ENCODE results near the gene KCNE4.

The KCNE4 gene

GRCh38 chr2:223095207-223095606 is 43.2 kb downstream of the KCNE4 start:
- Histone ChIP-seq H3K4me1 (ENCODE audit: control insufficient read depth, low read length) (peaks cover 2% of the 10 kb centered on the region; the same call in 1 of the 2 replicates), H3K9me3 (ENCODE audit: control insufficient read depth, insufficient read depth, low read length) (no peaks in the 10 kb centered on the region), H3K4me2 (ENCODE audit: low read length) (no peak overlapping the region), H3K27me3 (ENCODE audit: control insufficient read depth, low read length) (0 out of 2 replicates have a peak, but pooled peaks cover 3% of the 10 kb centered on the region), H3K36me3 (ENCODE audit: control insufficient read depth, low read length) (no peaks in the 10 kb centered on the region), H3K9me2 (replicated peaks; ENCODE audit: control insufficient read depth, low read length) (no peaks in the 10 kb centered on the region), H4K20me1 (ENCODE audit: control insufficient read depth, insufficient read depth, low read depth, low read length) (no peaks in the 10 kb centered on the region), H3K79me2 (ENCODE audit: control insufficient read depth, low read length) (no peaks in the 10 kb centered on the region), H3K27ac (ENCODE audit: low read depth, low read length) (no peak overlapping the region), H3F3A (ENCODE audit: control insufficient read depth, insufficient read depth) (no peaks in the 10 kb centered on the region), H3K4me3 (ENCODE audit: low read length) (no peak overlapping the region)
- TF ChIP-seq EZH2phosphoT487 (IDR thresholded peaks at IDR 0.05; ENCODE audit: borderline replicate concordance, low read length), result no peak

- Histone ChIP-seq H3K4me2 (ENCODE audit: low read length) (no peak overlapping the region), H3K27ac (ENCODE audit: low read depth, low read length) (no peak overlapping the region), H3K36me3 (ENCODE audit: control insufficient read depth, low read length) (no peaks in the 10 kb centered on the region), H3F3A (ENCODE audit: control insufficient read depth, insufficient read depth) (no peaks in the 10 kb centered on the region), H3K4me1 (ENCODE audit: control insufficient read depth, low read length) (peaks cover 2% of the 10 kb centered on the region; the same call in 1 of the 2 replicates), H3K27me3 (ENCODE audit: control insufficient read depth, low read length) (0 out of 2 replicates have a peak, but pooled peaks cover 3% of the 10 kb centered on the region), H3K9me2 (replicated peaks; ENCODE audit: control insufficient read depth, low read length) (no peaks in the 10 kb centered on the region), H3K9me3 (ENCODE audit: control insufficient read depth, insufficient read depth, low read length) (no peaks in the 10 kb centered on the region), H3K79me2 (ENCODE audit: control insufficient read depth, low read length) (no peaks in the 10 kb centered on the region), H3K4me3 (ENCODE audit: low read length) (no peak overlapping the region), H4K20me1 (ENCODE audit: control insufficient read depth, insufficient read depth, low read depth, low read length) (no peaks in the 10 kb centered on the region)
- no peak for TF ChIP-seq CTCF (IDR thresholded peaks at IDR 0.05; ENCODE audit: low read depth, low read length, poor library complexity, severe bottlenecking)
- no peak for TF ChIP-seq EZH2phosphoT487 (IDR thresholded peaks at IDR 0.05; ENCODE audit: borderline replicate concordance, low read length)
Observed at GRCh38 chr2:223096235-223096970, 44.4 kb downstream of the KCNE4 start.

- peaks cover 2% of the 10 kb centered on the region; the same call in 1 of the 2 replicates for H3K4me1 ChIP-seq (ENCODE audit: control insufficient read depth, low read length)
- no peaks in the 10 kb centered on the region for H3K9me3 ChIP-seq (ENCODE audit: control insufficient read depth, insufficient read depth, low read length)
- no peaks in the 10 kb centered on the region for H3F3A ChIP-seq (ENCODE audit: control insufficient read depth, insufficient read depth)
- TF ChIP-seq CTCF (IDR thresholded peaks at IDR 0.05; ENCODE audit: low read depth, low read length, poor library complexity, severe bottlenecking), result no peak
- no peak for TF ChIP-seq EZH2phosphoT487 (IDR thresholded peaks at IDR 0.05; ENCODE audit: borderline replicate concordance, low read length)
- no peaks in the 10 kb centered on the region for H3K79me2 ChIP-seq (ENCODE audit: control insufficient read depth, low read length)
- H3K27ac ChIP-seq (ENCODE audit: low read depth, low read length), result no peak overlapping the region
- no peaks in the 10 kb centered on the region for H4K20me1 ChIP-seq (ENCODE audit: control insufficient read depth, insufficient read depth, low read depth, low read length)
- no peak overlapping the region for H3K4me3 ChIP-seq (ENCODE audit: low read length)
- no peaks in the 10 kb centered on the region for H3K36me3 ChIP-seq (ENCODE audit: control insufficient read depth, low read length)
- H3K27me3 ChIP-seq (ENCODE audit: control insufficient read depth, low read length), result 0 out of 2 replicates have a peak, but pooled peaks cover 3% of the 10 kb centered on the region
- no peak overlapping the region for H3K4me2 ChIP-seq (ENCODE audit: low read length)
- H3K9me2 ChIP-seq (replicated peaks; ENCODE audit: control insufficient read depth, low read length), result no peaks in the 10 kb centered on the region
Observed at GRCh38 chr2:223097888-223098383, 45.9 kb downstream of the KCNE4 start.

GRCh38 chr2:223099561-223099960 is 47.6 kb downstream of the KCNE4 start:
- Histone ChIP-seq H3K9me3 (ENCODE audit: control insufficient read depth, insufficient read depth, low read length) (no peaks in the 10 kb centered on the region), H3K4me3 (ENCODE audit: low read length) (no peak overlapping the region), H3K4me2 (ENCODE audit: low read length) (no peak overlapping the region), H3K9me2 (replicated peaks; ENCODE audit: control insufficient read depth, low read length) (no peaks in the 10 kb centered on the region), H3K79me2 (ENCODE audit: control insufficient read depth, low read length) (no peaks in the 10 kb centered on the region), H3K27ac (ENCODE audit: low read depth, low read length) (no peak overlapping the region), H3K4me1 (ENCODE audit: control insufficient read depth, low read length) (peaks cover 2% of the 10 kb centered on the region; the same call in 1 of the 2 replicates), H3F3A (ENCODE audit: control insufficient read depth, insufficient read depth) (no peaks in the 10 kb centered on the region), H3K36me3 (ENCODE audit: control insufficient read depth, low read length) (no peaks in the 10 kb centered on the region), H3K27me3 (ENCODE audit: control insufficient read depth, low read length) (0 out of 2 replicates have a peak, but pooled peaks cover 3% of the 10 kb centered on the region), H4K20me1 (ENCODE audit: control insufficient read depth, insufficient read depth, low read depth, low read length) (no peaks in the 10 kb centered on the region)
- no peak for TF ChIP-seq EZH2phosphoT487 (IDR thresholded peaks at IDR 0.05; ENCODE audit: borderline replicate concordance, low read length)
- no peak for TF ChIP-seq CTCF (IDR thresholded peaks at IDR 0.05; ENCODE audit: low read depth, low read length, poor library complexity, severe bottlenecking)
